PC-3 (cell line): ENCODE data around the gene SPIRE1.

Experiments
- CTCF ChIP-seq: fragments of 300-600 bp; sonication (generic); conservative IDR thresholded peaks from 2 replicates; pipeline ENCODE4 v1.5.1; 2017; ENCODE audit warnings: antibody characterized with exemption, low read depth, mild to moderate bottlenecking, low read length
- EZH2 ChIP-seq: fragments of 300-600 bp; sonication (generic); IDR thresholded peaks from one replicate; pipeline ENCODE4 v1.6.1; 2017; ENCODE audit warnings: antibody characterized with exemption, mild to moderate bottlenecking, low read length; ENCODE audit not compliant: unreplicated experiment
- EZH2phosphoT487 ChIP-seq: fragments of 300-600 bp; sonication (generic); IDR thresholded peaks from 2 replicates; pipeline ENCODE4 v1.6.1; 2018; ENCODE audit warnings: mild to moderate bottlenecking, antibody characterized with exemption, low read length, borderline replicate concordance

GRCh38 chr18:12410081-12410481, 247.8 kb downstream of the SPIRE1 start:
- TF ChIP-seq CTCF (no peak), EZH2 (no peak), EZH2phosphoT487 (no peak)
